Natural killer cell treated with Interleukin-12 subunit alpha and Interleukin-12 subunit beta and Interleukin-15 and Interleukin-18, amount 100 ng/mL, for 72 hours (primary cell): ENCODE data around the gene PRF1. TPM values are rescaled to one million over a fixed set of nuclear protein-coding genes. Genes with fewer than 3 reads are reported as not detected.
A peak's percentile ranks its signal among the peaks of the same experiment; 100 is the strongest.

ENCODE experiments used
- ATAC-seq, 2 donors: fragments of 150-1000 bp; cut with Tn5 transposase in 1 of 2; sonication (Bioruptor Pico), chemical (Tn5 transposase) in 1 of 2; 2 replicates each; pipeline ENCODE4 v1.10.0; 2021
- DNase-seq: peaks from one replicate; pipeline ENCODE4 v3.0.0; 2022; ENCODE audit warnings: low spot score
- H3K27ac Mint-ChIP-seq, 2 donors: 1 replicate in 1 of 2; 2 replicates in 1 of 2; pipeline ENCODE4 v1.8.0; 2022; ENCODE audit warnings: mixed read lengths in 2 of 2, mild to moderate bottlenecking in 1 of 2, moderate library complexity in 1 of 2
- H3K27me3 Mint-ChIP-seq, 2 donors: 1 replicate in 1 of 2; 2 replicates in 1 of 2; pipeline ENCODE4 v1.8.0; 2022; ENCODE audit warnings: mixed read lengths in 2 of 2
- H3K36me3 Mint-ChIP-seq: one replicate; pipeline ENCODE4 v1.8.0; 2022; ENCODE audit warnings: mixed read lengths
- H3K4me1 Mint-ChIP-seq, 2 donors: 1 replicate in 1 of 2; 2 replicates in 1 of 2; pipeline ENCODE4 v1.8.0; 2022; ENCODE audit warnings: low read depth in 2 of 2, mixed read lengths in 2 of 2, mild to moderate bottlenecking in 1 of 2
- H3K4me3 Mint-ChIP-seq: one replicate; pipeline ENCODE4 v1.8.0; 2022; ENCODE audit warnings: mixed read lengths
- H3K9me3 Mint-ChIP-seq: 2 replicates; pipeline ENCODE4 v1.8.0; 2022; ENCODE audit warnings: mixed read lengths
- total RNA-seq, 2 donors: library from RNA; stranded (reverse); gene quantifications; one replicate each; pipeline ENCODE4 v1.2.3, GENCODE V29; 2022

Gene PRF1
- total RNA-seq, 2 donors from 2014 or later = 497 to 1,157 TPM

DNA sequence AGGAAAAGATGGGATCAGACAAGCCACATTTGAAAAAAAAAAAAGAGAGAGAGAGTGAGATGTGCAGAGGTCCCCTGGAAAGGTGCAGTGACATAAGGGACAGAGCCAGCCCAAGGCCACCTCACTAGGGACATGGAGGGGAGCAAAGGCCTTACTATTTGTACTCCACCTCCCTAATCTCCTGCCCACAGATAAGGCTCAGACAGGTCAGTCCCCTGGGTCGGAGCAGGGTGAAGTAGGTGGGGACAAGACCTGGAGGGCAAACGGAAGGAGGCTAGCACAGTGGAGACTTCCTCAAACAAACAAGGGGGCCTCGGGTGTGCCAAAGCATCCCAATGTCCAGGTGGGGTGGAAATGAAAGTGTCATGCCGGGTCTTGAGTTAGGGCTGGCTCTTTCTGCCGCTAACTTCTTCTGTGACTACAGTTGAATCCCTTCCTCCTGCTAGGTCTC lies 7.0 kb downstream of the PRF1 start:
- Mint-ChIP-seq H3K27me3 (no peaks in the 10 kb centered on the region), H3K9me3 (no peaks in the 10 kb centered on the region), H3K4me3 (peak overlapping the region; percentile 100), H3K27ac (peak overlapping the region; percentile 97 to 99), H3K4me1 (peaks cover 74 to 80% of the 10 kb centered on the region in 2 donors), H3K36me3 (peaks cover 39% of the 10 kb centered on the region)
- no peak for DNase-seq
- ATAC-seq = no peak

DNA sequence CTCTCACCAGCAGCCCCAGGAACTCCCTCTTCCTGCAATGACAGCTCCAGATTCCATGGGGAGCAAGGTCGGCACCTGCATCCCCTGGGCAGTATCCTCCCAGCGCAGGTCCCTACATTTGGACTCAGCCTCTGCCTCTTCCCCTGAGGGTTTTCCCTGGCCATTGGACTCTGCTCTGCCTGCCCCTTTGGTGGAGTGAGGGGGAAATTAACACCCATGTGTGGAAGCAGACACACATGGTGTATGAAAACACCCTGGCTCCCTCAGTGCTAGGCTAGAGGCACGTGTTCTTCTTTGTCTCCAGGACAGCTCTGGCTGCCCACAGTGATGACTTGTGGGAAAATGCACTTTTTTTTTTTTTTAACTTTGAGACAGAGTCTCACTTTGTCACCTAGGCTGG lies 8.4 kb downstream of the PRF1 start:
- H3K27me3 Mint-ChIP-seq = no peaks in the 10 kb centered on the region
- no peaks in the 10 kb centered on the region for H3K9me3 Mint-ChIP-seq
- H3K27ac Mint-ChIP-seq = peak overlapping the region; percentile 97 to 99
- peaks cover 33% of the 10 kb centered on the region for H3K36me3 Mint-ChIP-seq
- H3K4me1 Mint-ChIP-seq = peaks cover 81 to 86% of the 10 kb centered on the region in 2 donors
- peak; percentile 46 to 58 for ATAC-seq
- DNase-seq = peak; percentile 61
- H3K4me3 Mint-ChIP-seq = no peak overlapping the region

DNA sequence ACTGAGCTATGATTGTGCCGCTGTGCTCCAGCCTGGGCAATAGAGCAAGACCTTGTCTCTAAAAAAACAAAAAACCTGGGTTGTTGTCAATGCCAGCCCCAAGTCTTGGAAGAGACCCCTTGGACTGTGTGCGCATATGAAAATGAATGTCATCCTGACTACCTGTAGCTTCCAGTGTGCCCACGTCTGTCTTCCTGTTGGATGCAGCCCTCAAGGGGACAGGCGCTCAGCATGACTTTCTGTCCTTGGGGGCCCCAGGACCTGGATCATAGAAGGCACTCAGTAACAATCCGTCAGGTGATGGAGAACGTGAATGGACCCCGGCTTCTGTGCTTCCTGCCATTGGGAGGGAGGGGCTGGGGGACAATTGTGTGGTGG lies 9.0 kb downstream of the PRF1 start:
- peaks cover 28% of the 10 kb centered on the region for H3K36me3 Mint-ChIP-seq
- peaks cover 81 to 86% of the 10 kb centered on the region in 2 donors for H3K4me1 Mint-ChIP-seq
- no peak for DNase-seq
- H3K4me3 Mint-ChIP-seq = no peak overlapping the region
- H3K27ac Mint-ChIP-seq = peak overlapping the region; percentile 97 to 99
- no peaks in the 10 kb centered on the region for H3K27me3 Mint-ChIP-seq
- H3K9me3 Mint-ChIP-seq = no peaks in the 10 kb centered on the region
- ATAC-seq = no peak

DNA sequence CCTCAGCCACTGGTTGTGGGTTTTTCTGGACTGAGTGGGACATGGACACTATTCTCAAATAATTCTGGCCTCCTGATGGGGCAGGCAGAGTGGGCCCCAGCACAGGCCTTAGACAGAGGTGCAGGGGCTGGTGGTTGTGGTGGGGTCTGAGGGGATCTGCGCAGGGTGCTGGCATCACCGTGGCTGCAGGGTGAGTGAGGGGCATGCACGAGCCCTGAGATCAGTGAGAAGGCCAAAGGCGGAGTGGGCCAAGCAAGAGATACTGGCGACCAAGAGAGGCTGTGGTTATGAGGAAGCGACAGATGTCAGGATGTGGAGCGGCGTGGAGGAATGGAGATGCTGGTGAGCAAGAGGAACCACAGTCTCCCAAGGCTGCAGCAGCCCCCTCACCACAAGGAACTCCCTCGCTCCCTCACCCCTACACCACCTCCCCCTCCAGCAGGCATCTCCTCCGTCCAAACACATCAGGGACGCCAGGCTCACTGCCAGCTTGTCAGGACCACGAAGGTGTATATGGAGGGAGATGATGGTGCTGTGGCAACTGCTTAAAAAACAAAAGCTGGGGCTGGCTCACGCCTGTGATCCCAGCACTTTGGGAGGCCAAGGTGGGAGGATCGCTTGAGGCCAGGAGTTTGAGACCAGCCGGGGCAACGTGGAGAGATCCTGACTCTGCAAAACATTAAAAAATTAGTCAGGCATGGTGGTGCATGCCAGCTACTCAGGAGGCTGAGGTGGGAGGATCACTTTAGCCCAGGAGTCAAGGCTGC lies 9.6 kb downstream of the PRF1 start:
- Mint-ChIP-seq H3K36me3 (peaks cover 28% of the 10 kb centered on the region), H3K4me3 (no peak overlapping the region), H3K4me1 (peaks cover 81 to 90% of the 10 kb centered on the region in 2 donors), H3K9me3 (no peaks in the 10 kb centered on the region), H3K27me3 (no peaks in the 10 kb centered on the region), H3K27ac (peak overlapping the region; percentile 97 to 99)
- DNase-seq (peak; percentile 45), ATAC-seq (no peak)

DNA sequence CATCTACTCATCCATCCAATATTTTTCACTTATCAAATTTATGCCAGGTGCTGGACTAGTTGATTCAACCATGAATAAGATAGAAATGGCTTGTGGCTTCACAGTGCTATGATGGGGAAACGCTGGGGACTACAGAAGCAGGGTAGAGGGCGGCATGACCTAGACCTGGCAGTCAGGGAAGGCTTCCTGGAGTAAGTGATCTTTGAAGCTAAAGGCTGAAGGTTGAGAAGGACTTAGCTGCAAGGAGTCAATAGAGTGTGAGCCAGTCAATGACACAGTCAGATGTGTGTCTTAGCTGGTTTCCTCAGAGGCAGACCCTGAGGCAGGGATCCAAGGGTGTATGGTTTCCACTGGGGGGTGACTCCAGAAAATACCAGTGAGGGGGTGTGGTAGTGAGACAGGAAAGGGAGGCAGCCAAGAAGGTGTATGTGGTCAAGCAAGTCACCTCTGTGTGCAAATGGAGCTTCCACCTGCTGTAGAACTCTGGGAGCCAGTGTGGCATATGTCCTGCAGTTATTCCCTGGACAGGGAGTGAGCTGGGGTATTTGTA lies 10.3 kb downstream of the PRF1 start:
- Mint-ChIP-seq H3K9me3 (no peaks in the 10 kb centered on the region), H3K27ac (peak overlapping the region; percentile 97 to 99), H3K4me1 (peaks cover 80 to 84% of the 10 kb centered on the region in 2 donors), H3K27me3 (no peaks in the 10 kb centered on the region), H3K4me3 (no peak overlapping the region), H3K36me3 (peaks cover 25% of the 10 kb centered on the region)
- peak in 1 of 2 donors; percentile 13 for ATAC-seq
- no peak for DNase-seq

DNA sequence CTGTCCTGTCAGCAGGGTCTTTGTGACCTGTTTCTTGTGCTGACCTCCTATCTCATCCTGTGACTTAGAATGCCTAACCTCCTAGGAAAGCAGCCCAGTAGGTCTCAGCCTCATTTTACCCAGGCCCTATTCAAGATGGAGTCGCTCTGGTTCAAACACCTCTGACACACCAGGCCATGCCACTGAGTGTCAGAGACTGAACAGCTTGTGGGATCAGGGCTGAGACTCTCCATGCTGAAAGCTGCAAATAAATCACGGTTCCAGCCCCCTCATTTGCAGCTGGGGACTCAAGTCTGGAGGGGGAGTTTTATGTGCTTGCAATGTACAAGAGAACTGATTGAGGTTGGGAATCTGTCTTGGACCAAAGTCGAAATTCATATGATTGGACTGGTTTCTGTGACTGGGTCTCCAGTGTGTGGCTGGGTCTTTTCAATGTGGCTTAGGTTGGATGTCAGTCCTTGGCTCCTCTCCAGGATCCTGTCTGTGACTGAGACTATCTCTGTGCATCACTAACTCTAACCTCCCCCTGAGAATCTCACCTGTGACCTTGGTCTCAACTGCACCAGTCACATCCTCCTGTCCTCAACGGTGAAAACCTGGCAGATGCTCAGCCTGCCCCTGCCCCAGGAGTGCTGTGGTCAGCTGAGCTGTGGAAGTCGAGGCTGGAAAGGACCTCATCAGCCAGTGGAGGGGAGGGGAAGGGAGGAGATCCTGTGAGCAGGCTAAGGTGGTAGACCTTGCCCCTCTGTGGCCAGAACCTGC lies 11.7 kb downstream of the PRF1 start:
- no peaks in the 10 kb centered on the region for H3K27me3 Mint-ChIP-seq
- H3K9me3 Mint-ChIP-seq = no peaks in the 10 kb centered on the region
- peaks cover 12% of the 10 kb centered on the region for H3K36me3 Mint-ChIP-seq
- no peak overlapping the region for H3K4me3 Mint-ChIP-seq
- DNase-seq (no peak), ATAC-seq (no peak)
- peaks cover 74 to 75% of the 10 kb centered on the region in 2 donors for H3K4me1 Mint-ChIP-seq
- H3K27ac Mint-ChIP-seq = peak overlapping the region in 1 of 2 donors; percentile 21

DNA sequence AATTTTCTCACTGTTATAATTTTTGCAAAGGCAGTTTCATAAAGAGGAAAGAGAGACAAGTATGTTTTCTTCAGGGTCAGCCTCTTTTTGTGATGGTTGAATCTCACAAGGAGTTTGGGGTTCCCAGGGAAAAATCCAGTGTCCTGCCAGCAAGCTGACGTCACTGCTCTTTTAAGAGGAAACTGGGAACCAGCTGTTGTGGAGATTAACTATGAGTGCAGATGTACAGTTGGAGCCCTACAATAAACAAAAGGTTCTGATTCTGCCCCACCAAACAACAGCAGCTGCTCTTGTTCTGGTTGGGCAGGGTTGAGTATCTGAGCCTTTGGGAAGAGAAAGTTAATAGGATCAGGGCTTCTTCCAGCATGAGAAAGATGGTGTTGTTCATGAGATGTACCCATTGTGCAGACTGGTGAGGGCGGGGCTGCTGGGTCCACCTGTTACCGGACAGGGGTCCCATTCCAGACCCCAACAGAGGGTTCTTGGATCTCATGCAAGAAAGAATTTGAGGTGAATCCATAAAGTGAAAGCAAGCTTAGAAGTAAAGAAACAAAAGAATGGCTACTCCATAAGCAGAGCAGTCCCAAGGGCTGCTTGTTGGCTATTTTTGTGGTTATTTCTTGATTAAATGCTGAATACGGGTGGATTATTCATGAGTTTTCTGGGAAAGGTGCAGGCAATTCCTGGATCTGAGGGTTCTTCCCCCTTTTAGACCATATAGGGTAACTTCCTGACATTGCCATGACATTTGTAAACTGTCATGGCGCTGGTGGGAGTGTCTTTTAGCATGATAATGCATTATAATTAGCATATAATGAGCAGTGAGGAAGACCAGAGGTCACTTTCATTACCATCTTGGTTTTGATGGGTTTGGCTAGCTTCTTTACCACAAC lies 12.5 kb downstream of the PRF1 start:
- H3K4me1 Mint-ChIP-seq = peaks cover 67 to 73% of the 10 kb centered on the region in 2 donors
- no peak for DNase-seq
- H3K36me3 Mint-ChIP-seq = peaks cover 4% of the 10 kb centered on the region
- no peak for ATAC-seq
- no peaks in the 10 kb centered on the region for H3K27me3 Mint-ChIP-seq
- H3K9me3 Mint-ChIP-seq = no peaks in the 10 kb centered on the region
- H3K4me3 Mint-ChIP-seq = no peak overlapping the region
- H3K27ac Mint-ChIP-seq = peak overlapping the region in 1 of 2 donors; percentile 21

DNA sequence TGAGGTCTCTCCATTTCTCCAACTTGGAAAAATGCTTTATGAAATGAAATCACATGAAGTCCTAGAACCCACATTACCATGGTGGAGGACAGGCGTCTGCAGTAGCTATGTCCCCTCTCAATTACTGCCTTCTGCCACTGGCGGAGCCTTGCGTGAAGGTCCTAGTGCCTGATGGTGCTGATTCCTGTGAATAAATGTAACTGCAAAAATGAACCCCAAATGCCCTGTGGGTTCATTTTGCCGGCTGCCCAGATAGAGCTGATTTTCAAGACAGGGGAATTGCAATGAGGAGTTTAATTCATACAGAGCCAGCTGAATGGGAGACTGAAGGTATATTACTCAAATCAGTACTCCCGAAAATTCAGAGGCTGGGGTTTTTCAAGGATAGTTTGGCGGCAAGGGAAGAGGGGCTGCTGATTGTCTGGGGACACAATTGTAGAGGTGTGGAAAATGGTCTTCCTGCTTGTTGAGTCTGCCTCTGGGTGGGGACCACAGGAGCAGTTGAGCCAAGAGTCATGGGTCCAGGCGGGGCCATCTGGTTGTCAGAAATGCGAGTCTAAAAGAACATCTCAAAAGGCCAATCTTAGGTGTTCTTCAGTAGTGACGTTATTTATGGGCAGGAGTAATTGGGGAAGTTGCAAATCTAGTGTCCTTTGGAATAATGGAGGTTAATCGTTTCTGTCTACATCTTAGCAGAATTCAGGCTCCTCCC lies 13.5 kb downstream of the PRF1 start:
- ATAC-seq (no peak), DNase-seq (peak; percentile 39)
- Mint-ChIP-seq H3K36me3 (no peaks in the 10 kb centered on the region), H3K27ac (peak overlapping the region in 1 of 2 donors; percentile 14), H3K4me3 (no peak overlapping the region), H3K9me3 (no peaks in the 10 kb centered on the region), H3K27me3 (no peaks in the 10 kb centered on the region), H3K4me1 (peaks cover 57 to 70% of the 10 kb centered on the region in 2 donors)

DNA sequence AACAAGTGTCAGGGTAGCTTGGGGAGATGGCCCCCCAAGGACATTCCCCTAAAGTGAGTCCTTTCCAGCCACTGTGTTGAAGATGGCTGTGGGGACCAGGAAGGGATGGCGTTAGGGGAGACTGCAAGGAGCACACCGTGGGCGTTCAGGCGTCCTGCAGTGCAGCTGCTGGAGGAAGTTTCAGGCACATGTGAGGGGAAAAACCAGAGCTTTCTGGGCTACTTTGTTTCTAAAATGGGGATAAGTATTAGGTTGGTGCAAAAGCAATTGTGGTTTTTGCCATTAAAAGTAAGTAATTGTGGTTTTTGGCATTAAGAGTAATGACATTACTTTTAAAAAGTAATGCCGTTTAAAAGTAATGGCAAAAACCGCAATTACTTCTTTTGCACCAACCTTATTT lies 14.3 kb downstream of the PRF1 start:
- no peaks in the 10 kb centered on the region for H3K36me3 Mint-ChIP-seq
- DNase-seq (peak; percentile 61), ATAC-seq (no peak)
- no peak overlapping the region for H3K4me3 Mint-ChIP-seq
- peaks cover 54 to 66% of the 10 kb centered on the region in 2 donors for H3K4me1 Mint-ChIP-seq
- H3K27ac Mint-ChIP-seq = no peak overlapping the region
- no peaks in the 10 kb centered on the region for H3K9me3 Mint-ChIP-seq
- H3K27me3 Mint-ChIP-seq = no peaks in the 10 kb centered on the region

DNA sequence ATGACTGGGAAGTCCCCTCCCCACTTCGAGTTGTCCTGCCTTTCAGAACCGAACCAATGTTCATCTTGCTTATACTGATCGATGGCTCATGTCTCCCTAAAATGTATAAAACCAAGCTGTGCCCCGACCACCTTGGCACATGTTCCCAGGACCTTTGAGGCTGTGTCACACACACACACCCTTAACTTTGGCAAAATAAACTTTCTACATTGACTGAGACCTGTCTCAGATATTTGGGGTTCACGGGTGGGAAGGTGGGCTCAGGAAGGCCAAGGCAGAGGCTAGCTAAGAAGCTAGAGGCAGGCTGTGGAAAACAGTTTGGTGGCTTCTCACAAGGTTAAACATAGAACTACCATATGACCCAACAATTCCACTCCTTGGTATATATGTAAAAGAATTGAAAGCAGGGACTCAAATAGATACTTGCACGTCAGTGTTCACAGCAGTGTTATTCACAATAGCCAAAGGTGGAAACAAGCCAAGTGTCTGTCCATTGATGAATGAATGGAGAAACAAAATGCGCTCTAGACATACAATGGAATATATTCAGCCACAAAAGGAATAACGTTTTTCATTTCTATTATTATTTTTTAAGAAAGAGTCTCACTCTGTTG lies 15.4 kb downstream of the PRF1 start:
- H3K27ac Mint-ChIP-seq = peak overlapping the region in 1 of 2 donors; percentile 63
- H3K4me1 Mint-ChIP-seq = peaks cover 45 to 55% of the 10 kb centered on the region in 2 donors
- peak overlapping the region; percentile 29 for H3K4me3 Mint-ChIP-seq
- no peaks in the 10 kb centered on the region for H3K27me3 Mint-ChIP-seq
- DNase-seq (peak; percentile 29), ATAC-seq (peak; percentile 34 to 73)
- no peaks in the 10 kb centered on the region for H3K36me3 Mint-ChIP-seq
- no peaks in the 10 kb centered on the region for H3K9me3 Mint-ChIP-seq

DNA sequence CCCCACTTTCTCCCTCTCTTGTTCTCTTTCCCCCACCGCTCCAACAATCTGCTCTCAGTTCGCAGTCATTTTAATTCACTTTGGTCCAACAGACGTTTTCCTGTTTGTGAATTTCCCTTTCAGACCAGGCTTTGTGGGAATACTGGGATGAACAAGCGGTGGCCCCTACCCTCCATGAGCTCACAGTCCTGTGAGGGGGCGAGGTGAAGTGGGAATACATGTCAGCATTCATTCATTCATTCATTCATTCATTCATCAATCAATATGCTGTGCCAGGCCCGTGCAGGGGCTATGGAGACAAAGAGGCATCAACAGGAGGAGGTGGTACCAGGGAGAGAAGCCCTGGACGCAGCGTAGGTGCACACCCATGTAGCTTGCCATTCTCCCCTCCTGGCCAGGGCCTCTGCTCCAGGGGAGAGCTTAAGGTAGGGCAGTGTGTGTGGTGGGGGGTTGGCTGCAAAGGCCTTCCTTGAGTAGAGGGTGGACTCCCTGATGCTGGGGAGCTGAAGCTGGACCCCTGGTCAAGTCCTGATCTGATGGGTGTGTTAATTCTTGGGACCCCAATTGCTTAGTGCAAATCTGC lies 16.1 kb downstream of the PRF1 start:
- Mint-ChIP-seq H3K4me3 (no peak overlapping the region), H3K36me3 (no peaks in the 10 kb centered on the region), H3K9me3 (no peaks in the 10 kb centered on the region), H3K27ac (no peak overlapping the region), H3K4me1 (peaks cover 39 to 51% of the 10 kb centered on the region in 2 donors), H3K27me3 (no peaks in the 10 kb centered on the region)
- ATAC-seq = no peak
- DNase-seq = peak; percentile 47

DNA sequence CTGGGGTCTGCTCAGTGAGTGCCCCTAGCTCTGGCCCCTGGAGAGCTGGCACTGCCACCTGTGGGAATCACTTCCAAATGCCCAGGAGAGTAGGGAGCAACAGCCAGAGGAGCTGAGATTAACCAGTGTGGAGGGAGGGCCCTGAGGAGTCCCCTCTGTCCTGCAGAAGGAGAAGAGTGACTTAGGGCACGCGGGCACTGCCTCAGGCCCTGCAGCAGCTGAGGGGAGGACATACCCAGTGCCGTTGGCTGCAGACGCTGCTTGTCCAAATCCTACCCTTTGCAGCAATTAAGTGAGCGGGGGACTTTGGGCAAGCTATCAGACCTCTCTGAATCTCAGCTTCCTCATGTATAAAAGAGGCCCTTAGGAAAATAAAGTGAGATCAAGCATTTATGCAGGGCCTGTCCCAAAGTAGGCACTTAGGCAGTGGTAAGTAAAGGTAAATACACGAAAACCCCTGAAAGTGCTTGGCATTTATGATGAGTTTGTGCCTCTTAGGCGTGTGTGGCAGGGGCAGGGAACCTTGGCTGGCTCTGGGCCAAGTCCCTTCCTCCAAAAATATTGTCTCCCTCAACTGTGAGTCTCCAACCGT lies 16.9 kb downstream of the PRF1 start:
- no peaks in the 10 kb centered on the region for H3K36me3 Mint-ChIP-seq
- H3K27ac Mint-ChIP-seq = no peak overlapping the region
- H3K4me3 Mint-ChIP-seq = no peak overlapping the region
- no peaks in the 10 kb centered on the region for H3K27me3 Mint-ChIP-seq
- peak; percentile 50 for DNase-seq
- no peaks in the 10 kb centered on the region for H3K9me3 Mint-ChIP-seq
- peaks cover 38 to 48% of the 10 kb centered on the region in 2 donors for H3K4me1 Mint-ChIP-seq
- no peak for ATAC-seq
